ENCODE measurements around the gene HAAO.
"Not testable (repeated sequence)": the region's sequence is repeated elsewhere in the genome, so short reads cannot be mapped to it uniquely, and the experiment has no call there.

Gene HAAO

DNA sequence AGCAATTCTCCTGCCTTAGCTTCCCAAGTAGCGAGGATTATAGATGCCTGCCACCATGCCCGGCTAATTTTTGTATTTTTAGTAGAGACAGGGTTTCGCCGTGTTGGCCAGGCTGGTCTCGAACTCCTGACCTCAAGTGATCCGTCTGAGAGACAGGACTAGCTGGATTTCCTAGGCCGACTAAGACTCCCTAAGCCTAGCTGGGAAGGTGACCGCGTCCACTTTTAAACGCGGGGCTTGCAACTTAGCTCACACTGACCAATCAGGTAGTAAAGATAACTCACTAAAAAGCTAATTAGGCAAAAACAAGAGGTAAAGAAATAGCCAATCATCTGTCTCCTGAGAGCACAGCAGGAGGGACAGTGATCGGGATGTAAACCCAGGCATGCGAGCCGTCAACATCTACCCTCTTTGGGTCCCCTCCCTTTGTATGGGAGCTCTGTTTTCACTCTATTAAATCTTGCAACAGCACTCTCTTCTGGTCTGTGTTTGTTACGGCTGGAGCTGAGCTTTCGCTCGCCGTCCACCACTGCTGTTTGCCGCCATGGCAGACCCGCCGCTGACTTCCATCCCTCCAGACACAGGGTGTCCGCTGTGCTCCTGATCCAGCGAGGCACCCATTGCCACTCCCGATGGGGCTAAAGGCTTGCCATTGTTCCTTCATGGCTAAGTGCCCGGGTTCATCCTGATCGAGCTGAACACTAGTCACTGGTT is 39.3 kb upstream of the HAAO start:
- H3K9ac ChIP-seq (ENCODE audit: low read length); H3K27me3 ChIP-seq (ENCODE audit: control insufficient read depth in 1 of 2, insufficient read depth in 1 of 2, low read length in 2 of 2); H3K27ac ChIP-seq (ENCODE audit: low read length, poor library complexity, severe bottlenecking); H4K8ac ChIP-seq (ENCODE audit: low read length); H3K36me3 ChIP-seq (ENCODE audit: control insufficient read depth in 1 of 2, insufficient read depth in 2 of 2, low read depth in 1 of 2, low read length in 2 of 2); H3K23ac ChIP-seq (ENCODE audit: low read length in 2 of 2); H4K91ac ChIP-seq (ENCODE audit: low read length); H2BK15ac ChIP-seq (ENCODE audit: low read depth, poor library complexity, severe bottlenecking); H2BK120ac ChIP-seq (ENCODE audit: low read depth, low read length); H2AFZ ChIP-seq (ENCODE audit: low read depth, low read length); H3K18ac ChIP-seq (ENCODE audit: low read depth in 1 of 2, low read length in 2 of 2); H3K4me2 ChIP-seq (ENCODE audit: low read length, poor library complexity, severe bottlenecking); H2AK5ac ChIP-seq (ENCODE audit: low read length, severe bottlenecking); H2BK12ac ChIP-seq (ENCODE audit: low read length in 2 of 2); H3K79me1 ChIP-seq (replicated peaks; ENCODE audit: low read length, poor library complexity, severe bottlenecking); H3K4ac ChIP-seq (ENCODE audit: low read depth in 1 of 2, low read length in 2 of 2); DNase-seq; H3K14ac ChIP-seq (ENCODE audit: low read length in 2 of 2); H3K4me3 ChIP-seq (ENCODE audit: insufficient read depth in 1 of 2, low read depth in 1 of 2, low read length in 2 of 2); H3K9me3 ChIP-seq (ENCODE audit: control insufficient read depth, low read length); H2BK5ac ChIP-seq (ENCODE audit: low read depth, low read length, poor library complexity, severe bottlenecking): not testable (repeated sequence)
- H3K4me1 ChIP-seq (ENCODE audit: control insufficient read depth, insufficient read depth, low read depth, low read length): peaks cover 12% of the 10 kb centered on the region
- 95% methylated on average over 26 of the region's 26 CpGs for WGBS

DNA sequence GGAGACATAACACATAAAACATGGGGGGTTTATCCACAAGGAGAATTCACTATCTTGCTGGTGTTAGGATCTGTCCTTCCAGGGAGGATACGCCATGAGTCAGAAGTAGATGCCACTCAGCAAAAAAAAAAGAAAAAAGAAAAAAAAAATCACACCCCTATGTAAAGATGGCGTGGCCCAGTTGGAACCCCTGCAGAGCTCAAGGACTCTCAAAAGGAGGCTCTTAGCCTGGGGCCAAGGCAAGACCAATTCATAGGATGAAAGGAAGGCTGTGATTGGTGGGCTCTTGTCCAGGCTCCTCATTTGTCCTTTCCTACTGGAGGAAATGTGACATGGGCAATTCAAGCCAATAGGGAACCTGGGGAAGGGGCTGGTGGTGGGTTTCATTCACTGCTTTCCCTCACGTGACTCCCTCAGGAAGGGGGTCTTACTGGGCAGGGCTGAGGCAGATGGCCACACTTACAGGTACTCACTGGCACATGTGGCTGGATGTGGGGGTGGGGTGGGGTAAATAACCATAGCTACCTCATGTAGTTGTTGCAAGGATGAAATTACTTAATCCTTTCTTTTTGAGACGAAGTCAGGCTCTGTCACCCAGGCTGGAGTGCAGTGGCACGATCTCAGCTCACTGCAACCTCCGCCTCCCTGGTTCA is 38.7 kb upstream of the HAAO start:
- H3K27ac ChIP-seq (ENCODE audit: low read length, poor library complexity, severe bottlenecking): no peak overlapping the region
- no peak for DNase-seq
- H4K8ac ChIP-seq (ENCODE audit: low read length): peak overlapping the region; percentile 43
- no peak overlapping the region for H2AFZ ChIP-seq (ENCODE audit: low read depth, low read length)
- H3K23ac ChIP-seq (ENCODE audit: low read length in 2 of 2): no peak overlapping the region
- H3K14ac ChIP-seq (ENCODE audit: low read length in 2 of 2): no peak overlapping the region
- no peak overlapping the region for H3K4me2 ChIP-seq (ENCODE audit: low read length, poor library complexity, severe bottlenecking)
- H3K4me1 ChIP-seq (ENCODE audit: control insufficient read depth, insufficient read depth, low read depth, low read length): peaks cover 12% of the 10 kb centered on the region
- H3K4ac ChIP-seq (ENCODE audit: low read depth in 1 of 2, low read length in 2 of 2): no peak overlapping the region
- H2AK5ac ChIP-seq (ENCODE audit: low read length, severe bottlenecking): no peak overlapping the region
- H2BK15ac ChIP-seq (ENCODE audit: low read depth, poor library complexity, severe bottlenecking): no peak overlapping the region
- no peaks in the 10 kb centered on the region for H3K9me3 ChIP-seq (ENCODE audit: control insufficient read depth, low read length)
- no peaks in the 10 kb centered on the region for H3K79me1 ChIP-seq (replicated peaks; ENCODE audit: low read length, poor library complexity, severe bottlenecking)
- no peak overlapping the region for H4K91ac ChIP-seq (ENCODE audit: low read length)
- no peak overlapping the region for H2BK120ac ChIP-seq (ENCODE audit: low read depth, low read length)
- no peaks in the 10 kb centered on the region for H3K27me3 ChIP-seq (ENCODE audit: control insufficient read depth in 1 of 2, insufficient read depth in 1 of 2, low read length in 2 of 2)
- 95% methylated on average over 6 of the region's 6 CpGs for WGBS
- H3K18ac ChIP-seq (ENCODE audit: low read depth in 1 of 2, low read length in 2 of 2): no peak overlapping the region
- H3K4me3 ChIP-seq (ENCODE audit: insufficient read depth in 1 of 2, low read depth in 1 of 2, low read length in 2 of 2): no peak overlapping the region
- no peak overlapping the region for H2BK5ac ChIP-seq (ENCODE audit: low read depth, low read length, poor library complexity, severe bottlenecking)
- H3K9ac ChIP-seq (ENCODE audit: low read length): no peak overlapping the region
- H2BK12ac ChIP-seq (ENCODE audit: low read length in 2 of 2): no peak overlapping the region
- no peaks in the 10 kb centered on the region for H3K36me3 ChIP-seq (ENCODE audit: control insufficient read depth in 1 of 2, insufficient read depth in 2 of 2, low read depth in 1 of 2, low read length in 2 of 2)

DNA sequence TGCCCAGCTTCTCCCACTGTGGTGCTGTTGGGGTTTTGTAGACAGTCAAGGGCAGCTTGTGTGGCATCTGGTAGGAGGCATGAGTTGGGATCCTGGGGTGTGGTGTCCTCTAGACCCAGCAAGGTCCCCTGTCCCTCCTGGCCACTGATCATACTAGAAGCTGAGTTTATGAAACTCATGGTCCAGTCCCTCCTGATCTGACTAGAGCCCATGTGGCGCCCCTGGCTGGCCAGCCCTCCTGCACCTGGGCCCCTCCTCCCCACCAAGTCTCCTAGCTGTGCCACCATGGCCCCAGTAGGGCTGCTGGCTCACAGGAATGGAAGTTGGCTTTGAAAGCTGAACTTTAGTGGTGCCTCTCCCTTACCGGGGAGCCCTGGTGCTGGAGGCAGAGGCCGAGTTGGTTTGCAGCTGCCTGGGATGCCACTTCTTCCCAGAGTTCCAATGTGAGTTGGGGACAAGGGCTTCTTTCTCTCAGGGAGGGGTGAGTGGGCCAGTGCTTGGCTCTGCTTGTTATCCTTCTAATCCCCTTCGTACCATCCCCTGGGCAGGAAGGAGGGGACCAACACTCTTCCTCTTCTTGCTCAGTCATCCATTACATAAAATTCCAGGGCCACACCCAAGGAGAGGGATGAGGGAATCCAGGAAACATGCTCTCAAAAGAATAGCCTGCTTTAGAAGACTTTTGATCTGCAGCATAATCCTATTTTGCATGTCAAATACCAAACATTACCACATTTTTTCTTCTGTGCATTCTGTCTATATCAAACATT is 37.5 kb upstream of the HAAO start:
- Histone ChIP-seq H3K27ac (ENCODE audit: low read length, poor library complexity, severe bottlenecking) (no peak overlapping the region), H4K91ac (ENCODE audit: low read length) (peak overlapping the region; percentile 55), H3K23ac (ENCODE audit: low read length in 2 of 2) (no peak overlapping the region), H3K4me3 (ENCODE audit: insufficient read depth in 1 of 2, low read depth in 1 of 2, low read length in 2 of 2) (peak overlapping the region in 1 of 2 experiments; percentile 36), H3K4me2 (ENCODE audit: low read length, poor library complexity, severe bottlenecking) (no peak overlapping the region), H2BK15ac (ENCODE audit: low read depth, poor library complexity, severe bottlenecking) (no peak overlapping the region), H2BK12ac (ENCODE audit: low read length in 2 of 2) (peak overlapping the region; percentile 6 to 37), H2BK120ac (ENCODE audit: low read depth, low read length) (peak overlapping the region; percentile 22), H3K9ac (ENCODE audit: low read length) (peak overlapping the region; percentile 35), H3K4me1 (ENCODE audit: control insufficient read depth, insufficient read depth, low read depth, low read length) (peaks cover 10% of the 10 kb centered on the region), H3K36me3 (ENCODE audit: control insufficient read depth in 1 of 2, insufficient read depth in 2 of 2, low read depth in 1 of 2, low read length in 2 of 2) (no peaks in the 10 kb centered on the region), H2BK5ac (ENCODE audit: low read depth, low read length, poor library complexity, severe bottlenecking) (no peak overlapping the region), H3K79me1 (replicated peaks; ENCODE audit: low read length, poor library complexity, severe bottlenecking) (no peaks in the 10 kb centered on the region), H2AK5ac (ENCODE audit: low read length, severe bottlenecking) (peak overlapping the region; percentile 18), H3K9me3 (ENCODE audit: control insufficient read depth, low read length) (no peaks in the 10 kb centered on the region), H3K14ac (ENCODE audit: low read length in 2 of 2) (peak overlapping the region in 1 of 2 experiments; percentile 44), H4K8ac (ENCODE audit: low read length) (peak overlapping the region; percentile 72), H2AFZ (ENCODE audit: low read depth, low read length) (no peak overlapping the region), H3K4ac (ENCODE audit: low read depth in 1 of 2, low read length in 2 of 2) (peak overlapping the region in 1 of 2 experiments; percentile 9), H3K18ac (ENCODE audit: low read depth in 1 of 2, low read length in 2 of 2) (peak overlapping the region; percentile 79 to 83), H3K27me3 (ENCODE audit: control insufficient read depth in 1 of 2, insufficient read depth in 1 of 2, low read length in 2 of 2) (no peaks in the 10 kb centered on the region)
- DNase-seq: no peak
- 81% methylated on average over 3 of the region's 4 CpGs for WGBS
